Measurements from ENCODE around the gene LRRTM4. TPM values are rescaled to one million over a fixed set of nuclear protein-coding genes. Genes with fewer than 3 reads are reported as not detected.
A peak's percentile ranks its signal among the peaks of the same experiment; 100 is the strongest.

Gene LRRTM4
- total RNA-seq, 1 experiment from 2014 or later: 12.0 TPM

GRCh38 chr2:77102927-77103326, 419.2 kb downstream of the LRRTM4 start:
- H3K79me1 ChIP-seq (ENCODE audit: insufficient read depth, low read depth, low read length, poor library complexity, severe bottlenecking): no peaks in the 10 kb centered on the region
- Mint-ChIP-seq H3K4me1 (peaks cover 27 to 31% of the 10 kb centered on the region in 2 experiments), H3K27ac (peak overlapping the region in 1 of 3 experiments; percentile 13; a peak in 1 of 7 replicates)

More at GRCh38 chr2:77102927-77103326, 419.2 kb downstream of the LRRTM4 start:
- H2BK120ac ChIP-seq (ENCODE audit: low read depth, low read length, poor library complexity, severe bottlenecking): no peak overlapping the region
- Mint-ChIP-seq H3K9me3 (no peaks in the 10 kb centered on the region), H3K36me3 (ENCODE audit: insufficient read depth in 1 of 3, low read depth in 3 of 3) (peaks cover 17 to 23% (median 18%) of the 10 kb centered on the region in 3 experiments; a peak in 6 of 7 replicates), H3K4me3 (no peak overlapping the region), H3K27me3 (ENCODE audit: low read depth) (no peaks in the 10 kb centered on the region)
- H4K20me1 ChIP-seq (ENCODE audit: control insufficient read depth, insufficient read depth, insufficient read length): no peaks in the 10 kb centered on the region
- no peak overlapping the region for H4K91ac ChIP-seq (ENCODE audit: insufficient read length, low read depth, low read length)
- H3K4me2 ChIP-seq (ENCODE audit: insufficient read depth, insufficient read length, low read length): no peak overlapping the region
- H2AK5ac ChIP-seq (ENCODE audit: insufficient read length, low read length): no peak overlapping the region
- no peak overlapping the region for H2AFZ ChIP-seq (ENCODE audit: low read length)
- no peak overlapping the region for H3K56ac ChIP-seq (ENCODE audit: insufficient read length, low read depth, low read length)
- no peak overlapping the region for H2BK12ac ChIP-seq (ENCODE audit: insufficient read length, low read depth, low read length)
- no CpG with 5 or more reads among the region's 2 CpGs for WGBS (ENCODE audit: extremely low coverage, insufficient read length, low lambda C conversion rate)
- no peak for DNase-seq
- no peak overlapping the region for H3K9ac ChIP-seq (ENCODE audit: extremely low read depth, insufficient read length, low read length)
- TF ChIP-seq, protein P1, sequence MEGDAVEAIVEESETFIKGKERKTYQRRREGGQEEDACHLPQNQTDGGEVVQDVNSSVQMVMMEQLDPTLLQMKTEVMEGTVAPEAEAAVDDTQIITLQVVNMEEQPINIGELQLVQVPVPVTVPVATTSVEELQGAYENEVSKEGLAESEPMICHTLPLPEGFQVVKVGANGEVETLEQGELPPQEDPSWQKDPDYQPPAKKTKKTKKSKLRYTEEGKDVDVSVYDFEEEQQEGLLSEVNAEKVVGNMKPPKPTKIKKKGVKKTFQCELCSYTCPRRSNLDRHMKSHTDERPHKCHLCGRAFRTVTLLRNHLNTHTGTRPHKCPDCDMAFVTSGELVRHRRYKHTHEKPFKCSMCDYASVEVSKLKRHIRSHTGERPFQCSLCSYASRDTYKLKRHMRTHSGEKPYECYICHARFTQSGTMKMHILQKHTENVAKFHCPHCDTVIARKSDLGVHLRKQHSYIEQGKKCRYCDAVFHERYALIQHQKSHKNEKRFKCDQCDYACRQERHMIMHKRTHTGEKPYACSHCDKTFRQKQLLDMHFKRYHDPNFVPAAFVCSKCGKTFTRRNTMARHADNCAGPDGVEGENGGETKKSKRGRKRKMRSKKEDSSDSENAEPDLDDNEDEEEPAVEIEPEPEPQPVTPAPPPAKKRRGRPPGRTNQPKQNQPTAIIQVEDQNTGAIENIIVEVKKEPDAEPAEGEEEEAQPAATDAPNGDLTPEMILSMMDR (conservative IDR thresholded peaks at IDR 0.05): no peak
- H3K14ac ChIP-seq (ENCODE audit: insufficient read depth, low read length): no peak overlapping the region
- no peak overlapping the region for H4K8ac ChIP-seq (replicated peaks; ENCODE audit: insufficient read length, low read depth, low read length)
- H3K27me3 ChIP-seq (ENCODE audit: insufficient read depth, low read length): no peaks in the 10 kb centered on the region
- peaks cover 2% of the 10 kb centered on the region; the same call in 1 of the 2 replicates for H3K4me1 ChIP-seq (ENCODE audit: insufficient read depth, low read length)
- no peak overlapping the region for H4K5ac ChIP-seq (ENCODE audit: insufficient read length, low read depth, low read length)
- H3K4ac ChIP-seq (ENCODE audit: low read depth, low read length): no peak overlapping the region
- H3K18ac ChIP-seq (ENCODE audit: insufficient read length, low read depth, low read length): no peak overlapping the region
- H2BK20ac ChIP-seq (ENCODE audit: low read depth, low read length, poor library complexity, severe bottlenecking): no peak overlapping the region
- no peak overlapping the region for H2BK5ac ChIP-seq (ENCODE audit: insufficient read length, low read length)
- no peaks in the 10 kb centered on the region for H3K79me2 ChIP-seq (ENCODE audit: insufficient read depth, low read length)
- H3K27ac ChIP-seq (ENCODE audit: insufficient read length, low read depth, low read length): no peak overlapping the region
- no peak overlapping the region for H2BK15ac ChIP-seq (ENCODE audit: low read depth, low read length)
- no peak overlapping the region for H3K23ac ChIP-seq (ENCODE audit: insufficient read length, low read depth, low read length)
- no peaks in the 10 kb centered on the region for H3K23me2 ChIP-seq (ENCODE audit: insufficient read length, low read depth, low read length, poor library complexity, severe bottlenecking)
- H3K9me3 ChIP-seq (ENCODE audit: control insufficient read depth, low read depth, low read length): no peaks in the 10 kb centered on the region
- H3T11ph ChIP-seq (ENCODE audit: low read length): no peak overlapping the region
